GM12874 (cell line): ENCODE results near the gene ZNF521.

ENCODE experiments used
- TF ChIP-seq, protein P1 (sequence below): IDR thresholded peaks from 2 replicates; pipeline ENCODE4 v1.5.1; 2011; ENCODE audit warnings: low read depth, mild to moderate bottlenecking, control low read depth, low read length, moderate library complexity; ENCODE audit not compliant: insufficient read depth

Gene ZNF521

DNA sequence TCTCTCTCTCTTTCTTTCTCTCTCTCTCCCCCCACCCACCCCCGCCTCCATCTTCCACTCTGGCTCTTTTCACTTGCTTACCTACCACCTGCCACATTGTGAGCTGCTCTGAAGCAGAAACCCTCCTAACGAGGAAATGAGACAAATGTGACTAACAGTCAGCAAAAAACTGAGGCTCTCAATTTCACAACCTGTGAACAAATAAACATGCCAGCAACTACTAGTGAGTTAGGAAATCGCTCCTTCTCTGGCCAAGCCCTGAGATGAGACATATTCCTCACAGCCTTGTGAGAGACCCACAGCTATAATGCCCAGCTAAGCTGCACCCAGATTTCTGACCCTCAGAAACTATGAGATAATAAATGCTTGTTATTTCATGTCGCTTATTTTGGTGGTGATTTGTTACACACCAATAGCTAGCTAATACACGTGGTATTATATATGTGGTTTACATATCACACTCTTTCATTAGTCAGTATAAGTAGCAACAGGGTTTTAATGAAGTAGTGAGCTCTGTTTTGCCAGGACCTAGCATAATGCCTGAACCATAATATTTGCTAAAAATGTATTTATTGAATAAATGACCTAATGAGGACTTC lies 8.4 kb upstream of the ZNF521 start:
- TF ChIP-seq, protein P1, sequence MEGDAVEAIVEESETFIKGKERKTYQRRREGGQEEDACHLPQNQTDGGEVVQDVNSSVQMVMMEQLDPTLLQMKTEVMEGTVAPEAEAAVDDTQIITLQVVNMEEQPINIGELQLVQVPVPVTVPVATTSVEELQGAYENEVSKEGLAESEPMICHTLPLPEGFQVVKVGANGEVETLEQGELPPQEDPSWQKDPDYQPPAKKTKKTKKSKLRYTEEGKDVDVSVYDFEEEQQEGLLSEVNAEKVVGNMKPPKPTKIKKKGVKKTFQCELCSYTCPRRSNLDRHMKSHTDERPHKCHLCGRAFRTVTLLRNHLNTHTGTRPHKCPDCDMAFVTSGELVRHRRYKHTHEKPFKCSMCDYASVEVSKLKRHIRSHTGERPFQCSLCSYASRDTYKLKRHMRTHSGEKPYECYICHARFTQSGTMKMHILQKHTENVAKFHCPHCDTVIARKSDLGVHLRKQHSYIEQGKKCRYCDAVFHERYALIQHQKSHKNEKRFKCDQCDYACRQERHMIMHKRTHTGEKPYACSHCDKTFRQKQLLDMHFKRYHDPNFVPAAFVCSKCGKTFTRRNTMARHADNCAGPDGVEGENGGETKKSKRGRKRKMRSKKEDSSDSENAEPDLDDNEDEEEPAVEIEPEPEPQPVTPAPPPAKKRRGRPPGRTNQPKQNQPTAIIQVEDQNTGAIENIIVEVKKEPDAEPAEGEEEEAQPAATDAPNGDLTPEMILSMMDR: no peak

DNA sequence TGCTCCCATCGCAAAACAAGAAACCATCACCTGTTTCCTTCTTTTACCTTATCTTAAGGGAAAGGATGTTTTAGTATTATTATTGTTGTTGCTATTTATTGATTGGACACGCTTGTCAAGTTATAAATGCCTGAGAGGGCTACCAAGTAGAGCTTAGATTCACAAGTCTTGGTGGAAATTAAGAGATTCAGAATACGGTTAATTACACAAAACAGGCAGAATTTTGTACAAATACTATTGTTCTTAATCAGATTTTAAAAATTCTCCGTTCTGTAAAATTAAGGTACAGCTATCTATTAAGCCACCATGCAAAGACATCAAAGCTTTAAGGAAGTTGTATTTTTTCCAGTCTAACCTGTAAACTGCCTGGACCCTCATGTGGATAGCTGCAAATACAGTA lies 1.1 kb upstream of the ZNF521 start:
- TF ChIP-seq, protein P1: no peak

GRCh38 chr18:25352629-25353005 lies 651 bp upstream of the ZNF521 start:
- TF ChIP-seq, protein P1: no peak

DNA sequence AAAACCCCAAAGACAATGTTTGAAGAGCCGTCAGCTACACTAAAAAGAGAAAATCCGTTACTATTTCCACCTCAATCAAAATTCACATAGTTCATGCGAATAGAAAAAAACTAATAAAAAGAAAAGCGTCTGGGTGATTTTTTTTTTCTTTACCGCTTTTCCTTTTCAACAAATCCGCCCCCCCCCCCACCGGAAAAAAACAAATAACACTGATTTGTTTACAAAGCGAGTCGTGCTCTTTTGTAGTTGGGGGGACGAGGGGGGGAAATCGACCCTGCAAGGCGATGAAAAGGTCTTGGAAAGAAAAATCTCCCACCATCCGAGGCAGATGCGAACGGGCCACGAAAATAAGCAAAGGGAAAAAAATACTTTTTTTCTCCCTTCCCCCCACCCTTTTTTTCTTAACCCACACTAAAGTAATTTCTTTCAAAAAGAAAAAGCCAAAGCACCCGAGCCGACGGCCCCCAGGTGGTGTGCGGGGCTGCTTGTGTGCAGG lies 638 bp downstream of the ZNF521 start:
- TF ChIP-seq, protein P1: no peak

DNA sequence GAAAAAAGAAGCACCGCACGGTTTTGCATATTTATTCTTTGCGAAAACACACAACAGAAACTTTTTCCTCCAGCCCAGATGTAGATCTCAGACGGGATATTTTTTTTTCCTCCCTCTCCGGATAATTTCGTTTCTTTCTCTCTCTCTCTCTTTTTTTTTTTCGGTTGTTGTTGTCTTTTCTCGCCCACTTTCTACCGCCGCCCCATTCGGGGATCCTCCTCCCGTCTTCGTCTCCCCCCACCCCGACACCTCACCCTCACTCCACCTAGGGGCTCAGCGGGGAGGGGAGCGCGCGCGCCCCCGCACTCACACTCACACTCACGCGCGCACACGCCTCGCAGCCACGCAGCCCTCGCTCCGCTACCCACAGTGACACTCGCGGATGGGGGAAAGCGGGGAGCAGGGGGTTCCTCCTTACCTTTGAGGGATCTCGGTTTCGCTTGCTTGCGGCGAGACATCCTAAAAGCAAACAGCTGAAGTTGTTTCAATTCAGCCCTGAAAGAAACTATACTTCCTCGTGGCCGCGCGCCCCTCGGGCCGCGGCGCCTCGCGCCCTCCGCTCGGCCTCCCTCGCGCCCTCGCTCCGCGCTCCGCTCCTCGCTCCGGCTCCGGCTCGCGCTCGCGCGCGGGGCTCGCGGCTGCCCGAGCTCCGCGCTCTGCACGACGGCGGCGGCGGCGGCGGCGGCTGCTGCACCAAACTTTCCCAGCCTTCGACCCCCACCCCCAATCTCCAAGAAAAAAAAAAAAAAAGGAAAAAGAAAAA lies 1.3 kb downstream of the ZNF521 start:
- TF ChIP-seq, protein P1: no peak

GRCh38 chr18:25349926-25350487 lies 2.0 kb downstream of the ZNF521 start:
- TF ChIP-seq, protein P1: no peak

GRCh38 chr18:25349131-25349925 lies 2.6 kb downstream of the ZNF521 start:
- TF ChIP-seq, protein P1: no peak
